ENCODE measurements around the gene SMAD7.

GRCh38 chr18:48885924-48886400, 64.8 kb downstream of the SMAD7 start:
- TF ChIP-seq, protein P1, sequence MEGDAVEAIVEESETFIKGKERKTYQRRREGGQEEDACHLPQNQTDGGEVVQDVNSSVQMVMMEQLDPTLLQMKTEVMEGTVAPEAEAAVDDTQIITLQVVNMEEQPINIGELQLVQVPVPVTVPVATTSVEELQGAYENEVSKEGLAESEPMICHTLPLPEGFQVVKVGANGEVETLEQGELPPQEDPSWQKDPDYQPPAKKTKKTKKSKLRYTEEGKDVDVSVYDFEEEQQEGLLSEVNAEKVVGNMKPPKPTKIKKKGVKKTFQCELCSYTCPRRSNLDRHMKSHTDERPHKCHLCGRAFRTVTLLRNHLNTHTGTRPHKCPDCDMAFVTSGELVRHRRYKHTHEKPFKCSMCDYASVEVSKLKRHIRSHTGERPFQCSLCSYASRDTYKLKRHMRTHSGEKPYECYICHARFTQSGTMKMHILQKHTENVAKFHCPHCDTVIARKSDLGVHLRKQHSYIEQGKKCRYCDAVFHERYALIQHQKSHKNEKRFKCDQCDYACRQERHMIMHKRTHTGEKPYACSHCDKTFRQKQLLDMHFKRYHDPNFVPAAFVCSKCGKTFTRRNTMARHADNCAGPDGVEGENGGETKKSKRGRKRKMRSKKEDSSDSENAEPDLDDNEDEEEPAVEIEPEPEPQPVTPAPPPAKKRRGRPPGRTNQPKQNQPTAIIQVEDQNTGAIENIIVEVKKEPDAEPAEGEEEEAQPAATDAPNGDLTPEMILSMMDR (conservative IDR thresholded peaks at IDR 0.05; ENCODE audit: low read depth, low read length), result no peak
- no peak for TF ChIP-seq EZH2 (IDR thresholded peaks at IDR 0.05; ENCODE audit: borderline replicate concordance, low read depth, low read length, poor library complexity, severe bottlenecking)

All from A673 (cell line).